Uterus (tissue), 4 donors: Measurements from ENCODE around the gene PRR35. TPM values are rescaled to one million over a fixed set of nuclear protein-coding genes. Genes with fewer than 3 reads are reported as not detected.

Experiments used
- DNase-seq, 2 donors: peaks; one replicate each; pipeline ENCODE4 v3.0.0-alpha.2; 2019 to 2020
- H3K27ac ChIP-seq, 2 donors: fragments of 200-600 bp; sonication (generic); 1 replicate in 1 of 2; 2 replicates in 1 of 2; pipeline ENCODE4 v1.5.1; 2016 to 2018
- H3K27me3 ChIP-seq, 2 donors: fragments of 200-600 bp; sonication (generic); one replicate each; pipeline ENCODE4 v1.5.1; 2018 to 2019; ENCODE audit warnings: control low read depth in 1 of 2
- H3K36me3 ChIP-seq, 2 donors: fragments of 200-600 bp; sonication (generic); one replicate each; pipeline ENCODE4 v1.5.1; 2019; ENCODE audit warnings: control low read depth in 1 of 2
- H3K4me1 ChIP-seq, 2 donors: fragments of 200-600 bp; sonication (generic); one replicate each; pipeline ENCODE4 v1.5.1; 2018 to 2019; ENCODE audit warnings: control low read depth in 1 of 2
- H3K4me3 ChIP-seq, 2 donors: fragments of 200-600 bp; sonication (generic); 1 replicate in 1 of 2; 2 replicates in 1 of 2; pipeline ENCODE4 v1.5.1; 2018 to 2019; ENCODE audit warnings: mild to moderate bottlenecking in 1 of 2
- H3K9me3 ChIP-seq, 2 donors: fragments of 200-600 bp; sonication (generic); one replicate each; pipeline ENCODE4 v1.5.1; 2019; ENCODE audit warnings: control low read depth in 1 of 2
- CTCF ChIP-seq, 4 experiments: fragments of 200-600 bp in 2 of 4; fragments of 450-650 bp in 2 of 4; sonication (generic) in 2 of 4; IDR thresholded peaks; one replicate each; pipeline ENCODE4 v1.5.1; 2016 to 2019; ENCODE audit warnings: antibody characterized with exemption in 4 of 4, mild to moderate bottlenecking in 2 of 4, moderate library complexity in 1 of 4
- POLR2A ChIP-seq, 2 donors: fragments of 450-650 bp; IDR thresholded peaks; one replicate each; pipeline ENCODE4 v1.6.1; 2016; ENCODE audit warnings: antibody characterized with exemption in 2 of 2, mild to moderate bottlenecking in 1 of 2, moderate library complexity in 1 of 2
- intact Hi-C: fragments of 100-400 bp; cut with DNase I; formaldehyde crosslinking; loops from one replicate; pipeline ENCODE4 v1.15.1; 2023; ENCODE audit warnings: low total_unique reads
- total RNA-seq, 4 donors: library from RNA; depleted of rRNA in 3 of 4; stranded (reverse); fragments of >200 nt in 3 of 4; gene quantifications; one replicate each; pipeline versions ENCODE4 v1.1.0 to v1.2.4, GENCODE V29; 2014 to 2023
- donor health status: DM: yes; HTN: yes; CAD: no.

Gene PRR35
- not detected for total RNA-seq

- intact Hi-C loops: no loop called here
- H3K36me3 ChIP-seq: no peaks in the 10 kb centered on the region
- H3K4me3 ChIP-seq: no peak within 1 kb of the TSS
- peaks cover 0 to 12% of the 10 kb centered on the region in 2 donors for H3K4me1 ChIP-seq
- H3K27me3 ChIP-seq: peaks cover 0 to 11% of the 10 kb centered on the region in 2 donors
- no peak within 1 kb of the TSS for H3K27ac ChIP-seq
- no peaks in the 10 kb centered on the region for H3K9me3 ChIP-seq
- no peak for TF ChIP-seq CTCF (IDR thresholded peaks at IDR 0.05)
- no peak for TF ChIP-seq POLR2A (IDR thresholded peaks at IDR 0.05)
- DNase-seq: no peak
These were observed at the start of gene PRR35 for GRCh38 chr16:560204-560700. TSS of gene PRR35 (plus strand) at chr16:560394. CDS start at chr16:563295, 2,901 bp downstream.

DNA sequence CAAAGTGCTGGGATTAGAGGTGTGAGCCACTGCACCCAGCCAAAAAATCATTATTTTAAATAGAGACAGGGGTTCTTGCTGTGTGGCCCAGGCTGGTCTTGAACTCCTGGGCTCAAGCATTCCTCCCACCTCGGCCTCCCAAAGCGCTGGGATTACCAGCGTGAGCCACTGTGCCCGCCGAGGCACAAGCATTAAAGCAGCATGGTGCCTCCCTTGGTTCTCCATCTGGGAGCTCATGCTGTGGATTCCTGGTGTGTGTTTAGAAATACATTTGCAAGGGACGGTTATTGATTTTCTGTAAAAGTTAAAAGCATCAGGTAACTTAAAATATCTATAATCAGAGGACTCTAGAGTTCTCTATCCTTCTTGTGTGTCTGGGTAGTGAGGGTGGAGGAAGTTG, 47.4 kb upstream of the PRR35 start:
- no peaks in the 10 kb centered on the region for H3K4me1 ChIP-seq
- TF ChIP-seq POLR2A (IDR thresholded peaks at IDR 0.05) (no peak), CTCF (IDR thresholded peaks at IDR 0.05) (no peak)
- H3K27me3 ChIP-seq: no peaks in the 10 kb centered on the region
- no peak overlapping the region for H3K4me3 ChIP-seq
- H3K9me3 ChIP-seq: no peaks in the 10 kb centered on the region
- H3K27ac ChIP-seq: no peak overlapping the region
- intact Hi-C loops: no loop called here
- DNase-seq: no peak
- no peaks in the 10 kb centered on the region for H3K36me3 ChIP-seq

- no peak overlapping the region for H3K27ac ChIP-seq
- H3K9me3 ChIP-seq: no peaks in the 10 kb centered on the region
- TF ChIP-seq CTCF (IDR thresholded peaks at IDR 0.05) (no peak), POLR2A (IDR thresholded peaks at IDR 0.05) (no peak)
- DNase-seq: no peak
- no peaks in the 10 kb centered on the region for H3K27me3 ChIP-seq
- intact Hi-C loops: no loop called here
- H3K36me3 ChIP-seq: no peaks in the 10 kb centered on the region
- H3K4me1 ChIP-seq: no peaks in the 10 kb centered on the region
- no peak overlapping the region for H3K4me3 ChIP-seq
These were observed 46.2 kb upstream of the PRR35 start for GRCh38 chr16:513950-514349.

DNA sequence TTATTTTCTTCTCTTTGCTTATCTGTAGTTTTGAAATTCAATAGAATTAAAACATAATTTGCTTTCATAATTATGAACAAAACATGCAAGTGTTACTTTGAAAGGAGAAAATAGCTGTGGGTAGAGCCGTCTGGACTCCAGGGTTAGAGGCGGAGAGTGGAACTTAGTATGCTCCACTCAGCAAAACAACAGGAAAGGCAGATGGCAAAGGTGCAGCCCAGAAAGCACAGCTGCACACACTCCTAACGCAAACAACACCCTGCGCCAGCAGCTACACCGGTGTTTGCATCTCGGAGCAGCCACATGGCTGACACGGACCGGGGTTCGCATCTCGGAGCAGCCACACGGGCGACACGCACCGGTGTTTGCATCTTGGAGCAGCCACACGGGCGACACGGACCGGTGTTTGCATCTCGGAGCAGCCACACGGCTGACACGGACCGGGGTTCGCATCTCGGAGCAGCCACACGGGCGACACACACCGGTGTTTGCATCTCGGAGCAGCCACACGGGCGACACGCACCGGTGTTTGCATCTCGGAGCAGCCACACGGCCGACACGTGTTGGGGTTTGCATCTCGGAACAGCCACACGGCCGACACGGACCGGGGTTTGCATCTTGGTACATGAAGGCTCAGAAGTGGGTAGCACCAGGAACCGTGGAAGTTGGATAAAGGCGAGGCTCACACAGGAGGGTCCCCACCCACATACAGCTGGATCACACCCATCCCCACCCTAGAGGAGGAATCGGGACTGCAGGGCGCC, 44.8 kb upstream of the PRR35 start:
- intact Hi-C loops: no loop called here
- no peak for DNase-seq

More for the DNA sequence above, 44.8 kb upstream of the PRR35 start:
- Histone ChIP-seq H3K4me1 (no peaks in the 10 kb centered on the region), H3K27ac (no peak overlapping the region), H3K9me3 (no peaks in the 10 kb centered on the region), H3K27me3 (no peaks in the 10 kb centered on the region), H3K36me3 (no peaks in the 10 kb centered on the region), H3K4me3 (no peak overlapping the region)
- no peak for TF ChIP-seq CTCF (IDR thresholded peaks at IDR 0.05)
- no peak for TF ChIP-seq POLR2A (IDR thresholded peaks at IDR 0.05)
